GM19238 (cell line): ENCODE results near the gene CALU.

Experiments
- DNase-seq: peaks from one replicate; pipeline ENCODE4 v3.0.0; 2011; ENCODE audit warnings: low spot score; ENCODE audit not compliant: insufficient read length

Gene CALU

GRCh38 chr7:128810473-128810872, 71.3 kb downstream of the CALU start:
- no peak for DNase-seq

- no peak for DNase-seq
These were observed 71.8 kb downstream of the CALU start for GRCh38 chr7:128810997-128811396.

- no peak for DNase-seq
These were observed 72.7 kb downstream of the CALU start for GRCh38 chr7:128811631-128812430.

GRCh38 chr7:128812514-128813168, 73.5 kb downstream of the CALU start:
- no peak for DNase-seq

GRCh38 chr7:128814499-128814898, 75.3 kb downstream of the CALU start:
- DNase-seq = no peak

- no peak for DNase-seq
These were observed 76.3 kb downstream of the CALU start for GRCh38 chr7:128815289-128815942.

- DNase-seq = no peak
These were observed 79.5 kb downstream of the CALU start for GRCh38 chr7:128818694-128819093.
